Neutrophil (primary cell): Measurements from ENCODE around the gene CRB3.

ENCODE experiments used
- H3K27ac ChIP-seq: fragments of 200-600 bp; sonication (generic); 2 replicates; pipeline ENCODE4 v1.5.1; 2016; ENCODE audit warnings: mild to moderate bottlenecking, moderate library complexity
- H3K27me3 ChIP-seq: fragments of 200-600 bp; sonication (generic); 2 replicates; pipeline ENCODE4 v1.6.0; 2016; ENCODE audit warnings: mild to moderate bottlenecking
- H3K36me3 ChIP-seq: fragments of 200-600 bp; sonication (generic); 2 replicates; pipeline ENCODE4 v1.5.1; 2017
- H3K4me1 ChIP-seq, 2 experiments: fragments of 200-600 bp in 1 of 2; sonication (generic) in 1 of 2; 1 replicate in 1 of 2; 2 replicates in 1 of 2; pipeline versions ENCODE4 v1.5.1 to v1.6.1; 2013 to 2016; ENCODE audit warnings: low read depth in 1 of 2, low read length in 1 of 2, mild to moderate bottlenecking in 1 of 2, moderate library complexity in 1 of 2; ENCODE audit not compliant: control insufficient read depth in 1 of 2, insufficient read depth in 1 of 2
- H3K4me3 ChIP-seq, 2 experiments: fragments of 200-600 bp in 1 of 2; sonication (generic) in 1 of 2; 1 replicate in 1 of 2; 2 replicates in 1 of 2; pipeline ENCODE4 v1.5.1; 2013 to 2016; ENCODE audit warnings: low read depth in 1 of 2, low read length in 1 of 2, mild to moderate bottlenecking in 1 of 2, moderate library complexity in 1 of 2
- H3K9me3 ChIP-seq: fragments of 200-600 bp; sonication (generic); 2 replicates; pipeline ENCODE4 v1.5.1; 2016
- CTCF ChIP-seq: fragments of 200-600 bp; sonication (generic); IDR thresholded peaks from 2 replicates; pipeline ENCODE4 v1.5.1; 2016; ENCODE audit warnings: antibody characterized with exemption

CRB3 gene

GRCh38 chr19:6457958-6458694 is 5.9 kb upstream of the CRB3 start:
- H3K36me3 ChIP-seq: no peaks in the 10 kb centered on the region
- no peak for TF ChIP-seq CTCF
- no peak overlapping the region for H3K4me3 ChIP-seq
- peaks cover 13 to 16% of the 10 kb centered on the region in 2 experiments for H3K4me1 ChIP-seq
- H3K27me3 ChIP-seq: peaks cover 64% of the 10 kb centered on the region
- H3K27ac ChIP-seq: no peak overlapping the region
- H3K9me3 ChIP-seq: no peaks in the 10 kb centered on the region

- no peaks in the 10 kb centered on the region for H3K36me3 ChIP-seq
- H3K27me3 ChIP-seq: peaks cover 70% of the 10 kb centered on the region
- TF ChIP-seq CTCF: no peak
- H3K9me3 ChIP-seq: no peaks in the 10 kb centered on the region
- no peak overlapping the region for H3K27ac ChIP-seq
- no peak overlapping the region for H3K4me3 ChIP-seq
- peaks cover 13 to 17% of the 10 kb centered on the region in 2 experiments for H3K4me1 ChIP-seq
Observed at GRCh38 chr19:6458695-6459261, 5.3 kb upstream of the CRB3 start.

- peaks cover 17 to 24% of the 10 kb centered on the region in 2 experiments for H3K4me1 ChIP-seq
- H3K9me3 ChIP-seq: no peaks in the 10 kb centered on the region
- no peak for TF ChIP-seq CTCF
- H3K4me3 ChIP-seq: peak within 1 kb of the TSS; percentile 66 to 81
- H3K27ac ChIP-seq: peak within 1 kb of the TSS; percentile 42
- peaks cover 77% of the 10 kb centered on the region for H3K27me3 ChIP-seq
- no peaks in the 10 kb centered on the region for H3K36me3 ChIP-seq
Observed at GRCh38 chr19:6459262-6460098, 4.6 kb upstream of the CRB3 start, which contains the start of gene SLC25A23. Gene SLC25A23, minus strand, starts transcription at chr19:6459792. Its CDS starts 164 bp downstream, at chr19:6459628.

- H3K4me1 ChIP-seq: peaks cover 17 to 25% of the 10 kb centered on the region in 2 experiments
- H3K27ac ChIP-seq: peak overlapping the region; percentile 42
- peak overlapping the region; percentile 66 to 81 for H3K4me3 ChIP-seq
- TF ChIP-seq CTCF: peak; percentile 46
- H3K9me3 ChIP-seq: no peaks in the 10 kb centered on the region
- peaks cover 85% of the 10 kb centered on the region for H3K27me3 ChIP-seq
- H3K36me3 ChIP-seq: no peaks in the 10 kb centered on the region
Observed at GRCh38 chr19:6460099-6460884, 3.8 kb upstream of the CRB3 start.

- H3K27ac ChIP-seq: no peak overlapping the region
- H3K4me1 ChIP-seq: peaks cover 11 to 16% of the 10 kb centered on the region in 2 experiments
- no peaks in the 10 kb centered on the region for H3K9me3 ChIP-seq
- no peak overlapping the region for H3K4me3 ChIP-seq
- H3K27me3 ChIP-seq: peaks cover 57% of the 10 kb centered on the region
- H3K36me3 ChIP-seq: peaks cover 30% of the 10 kb centered on the region
- no peak for TF ChIP-seq CTCF
Observed at GRCh38 chr19:6465006-6465405, 935 bp downstream of the CRB3 start.
